ENCODE measurements around the gene TMEM126B. TPM values are rescaled to one million over a fixed set of nuclear protein-coding genes. Genes with fewer than 3 reads are reported as not detected.

Gene TMEM126B
- total RNA-seq, 1 donor, result 112 TPM

GRCh38 chr11:85685820-85686459, 57.5 kb downstream of the TMEM126B start, which contains the start of gene CCDC89:
Gene CCDC89, minus strand, starts transcription at chr11:85686195. Its CDS starts 65 bp downstream, at chr11:85686130.
- DNase-seq (ENCODE audit: low read depth), result peak; percentile 99
- H3K4me3 ChIP-seq (ENCODE audit: low read depth, low read length), result peak within 1 kb of the TSS; percentile 78
- no peak for TF ChIP-seq CTCF (IDR thresholded peaks at IDR 0.05; ENCODE audit: insufficient read depth, low read length)

Other genes with a start within 250 kb of the TMEM126B start
- gene DLG2, start 1.2 kb upstream of the TMEM126B start, total RNA-seq (ENCODE audit: low replicate concordance), result 3.0 and 5.8 TPM in 2 replicates
- 61.5 and 66.2 TPM in 2 replicates for gene TMEM126A, start 19.4 kb downstream of the TMEM126B start, total RNA-seq (ENCODE audit: low replicate concordance)
- gene CREBZF, start 36.5 kb downstream of the TMEM126B start, total RNA-seq (ENCODE audit: low replicate concordance), result 33.1 and 50.9 TPM in 2 replicates
- gene CCDC89, start 57.6 kb downstream of the TMEM126B start, total RNA-seq (ENCODE audit: low replicate concordance), result 4.2 and 7.9 TPM in 2 replicates
- 5.2 and 52.4 TPM in 2 replicates for gene SYTL2, start 182.5 kb downstream of the TMEM126B start, total RNA-seq (ENCODE audit: low replicate concordance)
- gene CCDC83, start 226.8 kb downstream of the TMEM126B start, total RNA-seq (ENCODE audit: low replicate concordance), result not detected in 2 replicates

Measured in fibroblast of the aortic adventitia (primary cell).